Activated naive CD4-positive, alpha-beta T cell treated with anti-CD3 and anti-CD28 coated beads, Interleukin-2, amount 50 U/mL, for 24 hours (primary cell): ENCODE results near the gene TECTB.
"Not testable (repeated sequence)": the region's sequence is repeated elsewhere in the genome, so short reads cannot be mapped to it uniquely, and the experiment has no call there.

Experiments used
- H3K27ac Mint-ChIP-seq: one replicate; pipeline ENCODE4 v1.8.0; 2021; ENCODE audit warnings: mild to moderate bottlenecking, mixed read lengths
- H3K27me3 Mint-ChIP-seq: one replicate; pipeline ENCODE4 v1.8.0; 2021; ENCODE audit warnings: mixed read lengths
- H3K36me3 Mint-ChIP-seq: one replicate; pipeline ENCODE4 v1.8.0; 2021; ENCODE audit warnings: mixed read lengths
- H3K4me1 Mint-ChIP-seq: one replicate; pipeline ENCODE4 v1.8.0; 2021; ENCODE audit warnings: mixed read lengths
- H3K4me3 Mint-ChIP-seq: one replicate; pipeline ENCODE4 v1.8.0; 2021; ENCODE audit warnings: mild to moderate bottlenecking, mixed read lengths
- H3K9me3 Mint-ChIP-seq: one replicate; pipeline ENCODE4 v1.8.0; 2021; ENCODE audit warnings: mixed read lengths

The TECTB gene

DNA sequence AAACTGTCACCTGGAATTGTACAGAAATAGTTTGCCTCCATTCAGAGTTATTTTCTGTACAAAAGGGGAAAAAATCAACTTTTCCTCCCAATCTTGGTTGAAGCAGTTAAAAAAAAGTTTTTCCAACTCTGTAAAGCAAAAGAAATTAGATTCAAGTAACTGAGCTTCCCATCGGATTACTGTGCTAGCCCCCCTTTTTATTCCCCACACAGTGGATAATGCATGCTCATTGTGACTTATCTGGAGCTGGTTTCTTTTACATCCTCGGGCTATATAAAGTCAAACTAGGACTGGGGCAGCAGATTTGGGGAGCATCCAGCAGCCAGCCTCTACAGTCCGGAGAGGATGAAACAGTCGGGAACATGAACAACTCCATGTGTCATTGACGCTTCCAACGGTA, at the start of gene TECTB:
TECTB (plus strand) TSS at position 301 of the 400 bp plus-strand sequence. CDS start 335 bp downstream, outside the sequence.
- peaks cover 6% of the 10 kb centered on the region for H3K27me3 Mint-ChIP-seq
- no peak within 1 kb of the TSS for H3K27ac Mint-ChIP-seq
- H3K4me3 Mint-ChIP-seq: no peak within 1 kb of the TSS
- H3K9me3 Mint-ChIP-seq: no peaks in the 10 kb centered on the region
- H3K36me3 Mint-ChIP-seq: no peaks in the 10 kb centered on the region
- H3K4me1 Mint-ChIP-seq: no peaks in the 10 kb centered on the region

- H3K27ac Mint-ChIP-seq: no peak overlapping the region
- H3K4me3 Mint-ChIP-seq: no peak overlapping the region
- H3K9me3 Mint-ChIP-seq: peaks cover 8% of the 10 kb centered on the region
- no peaks in the 10 kb centered on the region for H3K4me1 Mint-ChIP-seq
- no peaks in the 10 kb centered on the region for H3K36me3 Mint-ChIP-seq
- peaks cover 11% of the 10 kb centered on the region for H3K27me3 Mint-ChIP-seq
These were observed 48.1 kb upstream of the TECTB start for GRCh38 chr10:112235141-112235540.

DNA sequence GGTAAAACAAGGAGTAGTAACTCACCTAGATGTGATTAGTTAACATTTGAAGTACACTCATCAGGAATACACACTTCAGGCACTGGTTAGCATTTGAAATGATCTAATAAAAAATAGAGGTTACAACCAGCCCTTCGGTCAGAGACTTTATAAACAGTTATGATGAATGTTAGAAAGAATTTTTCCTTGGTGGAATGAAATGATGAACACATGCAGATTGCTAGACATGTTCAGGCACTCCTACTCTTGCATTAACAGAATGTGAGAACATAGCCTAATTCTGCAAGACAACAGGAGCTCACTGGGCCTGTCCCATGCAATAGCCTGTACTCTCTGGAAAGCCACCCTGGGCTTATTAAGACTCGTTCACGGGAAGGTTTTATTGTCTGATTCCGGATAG, 47.3 kb upstream of the TECTB start:
- no peaks in the 10 kb centered on the region for H3K36me3 Mint-ChIP-seq
- peaks cover 11% of the 10 kb centered on the region for H3K9me3 Mint-ChIP-seq
- H3K27ac Mint-ChIP-seq: no peak overlapping the region
- no peaks in the 10 kb centered on the region for H3K4me1 Mint-ChIP-seq
- peaks cover 11% of the 10 kb centered on the region for H3K27me3 Mint-ChIP-seq
- H3K4me3 Mint-ChIP-seq: no peak overlapping the region

GRCh38 chr10:112236486-112236885, 46.7 kb upstream of the TECTB start:
- H3K9me3 Mint-ChIP-seq: peaks cover 16% of the 10 kb centered on the region
- H3K4me1 Mint-ChIP-seq: no peaks in the 10 kb centered on the region
- peaks cover 9% of the 10 kb centered on the region for H3K27me3 Mint-ChIP-seq
- H3K27ac Mint-ChIP-seq: no peak overlapping the region
- H3K4me3 Mint-ChIP-seq: no peak overlapping the region
- H3K36me3 Mint-ChIP-seq: no peaks in the 10 kb centered on the region

DNA sequence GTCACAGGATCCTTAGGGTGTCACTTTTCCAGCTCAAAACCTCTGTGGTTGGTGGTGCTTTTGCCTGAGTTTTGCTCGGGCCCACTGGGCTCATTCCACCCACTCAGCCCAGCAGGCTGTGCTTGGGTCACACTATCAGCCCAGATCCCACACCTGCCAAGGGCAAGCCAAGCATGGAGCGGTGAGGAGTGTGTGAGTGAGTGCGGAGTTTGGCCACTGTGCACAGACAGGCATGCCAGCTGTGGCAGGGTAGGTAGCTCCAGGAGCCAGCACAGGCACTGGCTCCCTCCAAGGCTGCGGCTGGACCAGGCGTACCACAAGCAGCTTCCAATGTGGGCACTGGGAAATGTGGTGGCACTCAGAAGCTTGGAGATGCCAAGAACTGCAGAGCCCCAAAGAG, 43.9 kb upstream of the TECTB start:
- no peak overlapping the region for H3K4me3 Mint-ChIP-seq
- no peaks in the 10 kb centered on the region for H3K4me1 Mint-ChIP-seq
- no peak overlapping the region for H3K27ac Mint-ChIP-seq
- H3K36me3 Mint-ChIP-seq: no peaks in the 10 kb centered on the region
- H3K27me3 Mint-ChIP-seq: peaks cover 13% of the 10 kb centered on the region
- peaks cover 17% of the 10 kb centered on the region for H3K9me3 Mint-ChIP-seq

DNA sequence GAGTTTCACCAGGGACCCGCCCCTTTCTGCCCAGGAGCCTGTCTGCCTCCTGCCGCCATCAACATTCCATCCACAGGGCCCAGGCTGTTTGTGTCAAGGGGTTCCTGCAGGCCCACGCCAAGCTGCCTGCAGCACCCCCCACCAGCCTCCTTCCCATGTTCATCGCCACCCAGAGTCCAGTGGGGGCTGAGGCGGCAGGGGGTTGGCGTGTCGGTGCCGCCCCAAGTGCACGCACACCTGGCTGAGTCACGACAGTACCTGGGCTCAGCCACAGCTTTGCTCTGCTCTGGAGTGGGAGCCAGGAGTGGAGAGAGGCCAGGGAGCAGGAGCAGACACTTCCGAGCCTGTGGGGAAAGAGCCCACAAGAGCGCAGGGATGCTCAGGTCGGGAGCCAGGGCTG, 42.8 kb upstream of the TECTB start:
- Mint-ChIP-seq H3K27ac (no peak overlapping the region), H3K36me3 (no peaks in the 10 kb centered on the region), H3K9me3 (peaks cover 17% of the 10 kb centered on the region), H3K4me1 (no peaks in the 10 kb centered on the region), H3K27me3 (peaks cover 13% of the 10 kb centered on the region), H3K4me3 (no peak overlapping the region)

GRCh38 chr10:112241651-112242341, 41.4 kb upstream of the TECTB start:
- H3K4me1 Mint-ChIP-seq: no peaks in the 10 kb centered on the region
- no peaks in the 10 kb centered on the region for H3K36me3 Mint-ChIP-seq
- H3K27ac Mint-ChIP-seq: no peak overlapping the region
- no peak overlapping the region for H3K4me3 Mint-ChIP-seq
- H3K9me3 Mint-ChIP-seq: peaks cover 17% of the 10 kb centered on the region
- H3K27me3 Mint-ChIP-seq: peaks cover 12% of the 10 kb centered on the region

GRCh38 chr10:112242769-112243168, 40.4 kb upstream of the TECTB start:
- Mint-ChIP-seq H3K36me3 (no peaks in the 10 kb centered on the region), H3K4me3 (no peak overlapping the region)

GRCh38 chr10:112243713-112244112, 39.5 kb upstream of the TECTB start:
- Mint-ChIP-seq H3K9me3 (peaks cover 13% of the 10 kb centered on the region), H3K36me3 (no peaks in the 10 kb centered on the region), H3K4me1 (no peaks in the 10 kb centered on the region), H3K27ac (no peak overlapping the region), H3K4me3 (no peak overlapping the region), H3K27me3 (peaks cover 7% of the 10 kb centered on the region)

More at GRCh38 chr10:112242769-112243168, 40.4 kb upstream of the TECTB start:
- Mint-ChIP-seq H3K27me3 (peaks cover 7% of the 10 kb centered on the region), H3K27ac (no peak overlapping the region), H3K4me1 (no peaks in the 10 kb centered on the region), H3K9me3 (peaks cover 17% of the 10 kb centered on the region)

DNA sequence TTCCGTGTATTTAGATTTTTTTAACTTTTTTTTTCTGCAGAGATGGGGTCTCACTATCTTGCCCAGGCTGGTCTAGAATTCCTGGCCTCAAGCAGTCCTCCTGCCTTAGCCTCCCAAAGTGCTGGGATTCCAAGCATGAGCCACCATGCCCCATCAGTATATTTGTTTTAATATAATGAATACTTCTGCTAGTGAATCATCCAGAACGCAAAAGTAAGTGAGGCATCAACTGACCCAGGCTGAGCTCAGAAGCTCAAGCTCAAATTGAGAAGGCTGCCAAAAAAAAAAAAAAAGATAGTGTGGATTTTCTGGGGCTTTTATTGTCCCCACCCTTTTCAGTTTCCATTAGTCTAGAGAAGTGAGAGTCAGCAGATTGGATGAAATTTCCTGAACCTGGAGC, 39.0 kb upstream of the TECTB start:
- H3K36me3 Mint-ChIP-seq: no peaks in the 10 kb centered on the region
- H3K4me3 Mint-ChIP-seq: no peak overlapping the region
- H3K9me3 Mint-ChIP-seq: peaks cover 13% of the 10 kb centered on the region
- peaks cover 7% of the 10 kb centered on the region for H3K27me3 Mint-ChIP-seq
- no peaks in the 10 kb centered on the region for H3K4me1 Mint-ChIP-seq
- H3K27ac Mint-ChIP-seq: no peak overlapping the region

DNA sequence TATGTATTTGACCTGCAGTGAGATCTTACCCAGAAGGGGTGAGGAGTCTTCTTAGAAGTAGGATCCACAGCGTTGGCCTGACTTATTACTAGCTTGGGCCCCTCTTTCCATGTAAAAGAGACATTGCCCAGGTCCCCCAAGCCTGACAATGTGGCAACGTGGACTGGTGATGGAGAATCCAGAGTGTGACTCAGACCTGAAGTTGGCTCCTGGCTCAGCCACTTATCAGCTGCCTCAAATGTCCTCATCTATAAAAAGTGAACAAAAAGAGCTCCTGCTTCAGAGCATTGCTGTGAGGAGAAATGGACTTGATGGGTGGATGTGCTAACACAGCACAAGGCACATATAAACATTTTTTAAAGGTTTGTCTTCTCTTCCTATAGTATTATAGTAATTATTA, 35.4 kb upstream of the TECTB start:
- H3K4me1 Mint-ChIP-seq: no peaks in the 10 kb centered on the region
- peaks cover 5% of the 10 kb centered on the region for H3K27me3 Mint-ChIP-seq
- no peaks in the 10 kb centered on the region for H3K36me3 Mint-ChIP-seq
- no peaks in the 10 kb centered on the region for H3K9me3 Mint-ChIP-seq
- no peak overlapping the region for H3K4me3 Mint-ChIP-seq
- H3K27ac Mint-ChIP-seq: no peak overlapping the region

DNA sequence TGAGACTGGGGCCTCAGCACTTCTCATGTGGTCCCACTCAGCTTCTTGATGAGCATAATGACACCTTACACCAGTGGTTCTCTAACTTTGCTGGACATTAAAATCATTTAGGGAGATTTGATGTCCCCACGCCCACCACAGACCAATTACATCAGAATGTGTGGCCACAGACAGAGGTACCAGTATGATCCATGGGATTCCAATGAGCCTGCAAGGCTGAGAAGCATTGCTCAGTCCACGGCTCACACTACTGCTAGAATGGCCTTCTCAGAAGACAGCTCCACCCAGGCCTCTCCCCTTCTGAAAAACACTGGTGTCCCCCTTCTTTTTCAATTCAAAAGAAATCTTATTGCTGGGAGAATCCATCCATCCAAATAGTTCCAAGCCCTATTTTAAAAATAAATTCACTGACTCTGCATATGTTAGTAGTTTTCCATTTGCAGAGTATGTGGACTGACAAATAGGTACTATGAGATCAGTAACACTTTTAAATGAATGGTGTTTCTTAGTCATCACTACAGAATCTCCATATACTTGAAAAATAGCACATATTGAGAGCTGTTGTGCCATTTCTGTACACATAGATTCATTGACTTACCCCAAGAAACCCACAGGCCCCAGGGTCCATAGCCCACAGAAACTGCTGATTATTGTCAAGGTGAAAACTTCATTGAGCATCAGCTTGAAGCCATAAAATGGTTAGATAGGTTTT, 34.5 kb upstream of the TECTB start:
- no peak overlapping the region for H3K4me3 Mint-ChIP-seq
- H3K27ac Mint-ChIP-seq: no peak overlapping the region
- no peaks in the 10 kb centered on the region for H3K27me3 Mint-ChIP-seq
- no peaks in the 10 kb centered on the region for H3K36me3 Mint-ChIP-seq
- no peaks in the 10 kb centered on the region for H3K4me1 Mint-ChIP-seq
- no peaks in the 10 kb centered on the region for H3K9me3 Mint-ChIP-seq

DNA sequence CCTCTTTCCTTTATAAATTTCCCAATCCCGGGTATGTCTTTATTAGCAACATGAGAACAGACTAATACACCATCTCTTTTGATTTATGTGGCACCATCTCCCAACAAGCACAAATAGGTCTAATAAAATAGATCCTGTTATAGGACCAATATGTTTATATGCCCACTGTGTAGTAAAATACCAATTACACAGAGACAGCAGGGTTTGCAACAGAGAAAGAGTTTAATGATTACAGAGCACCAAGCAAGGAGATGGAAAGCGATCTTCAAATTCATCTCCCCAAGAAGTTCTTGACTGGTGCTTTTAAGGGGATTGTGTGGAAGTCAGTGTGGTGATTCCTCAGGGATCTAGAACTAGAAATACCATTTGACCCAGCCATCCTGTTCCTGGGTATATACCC, 33.5 kb upstream of the TECTB start:
- Mint-ChIP-seq H3K27ac (no peak overlapping the region), H3K4me3 (no peak overlapping the region), H3K36me3 (no peaks in the 10 kb centered on the region), H3K27me3 (no peaks in the 10 kb centered on the region), H3K9me3 (no peaks in the 10 kb centered on the region), H3K4me1 (no peaks in the 10 kb centered on the region)

DNA sequence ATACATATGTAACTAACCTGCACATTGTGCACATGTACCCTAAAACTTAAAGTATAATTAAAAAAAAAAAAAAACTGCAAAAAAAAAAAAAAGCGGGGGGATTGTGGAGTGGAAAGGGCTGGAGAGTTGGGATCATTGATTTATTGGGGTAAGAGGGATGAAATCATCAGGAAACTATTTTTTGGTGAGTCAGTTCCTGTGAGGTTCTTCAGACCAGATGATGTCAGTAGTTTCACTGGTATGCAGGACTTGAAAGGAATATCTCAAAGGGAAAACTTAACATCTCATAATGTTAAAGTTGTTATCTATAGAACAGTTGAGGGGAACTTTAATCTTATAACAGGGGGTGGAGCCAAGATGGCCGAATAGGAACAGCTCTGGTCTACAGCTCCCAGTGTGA, 32.6 kb upstream of the TECTB start:
- Mint-ChIP-seq H3K36me3 (no peaks in the 10 kb centered on the region), H3K27ac (no peak overlapping the region), H3K4me3 (no peak overlapping the region), H3K27me3 (no peaks in the 10 kb centered on the region), H3K4me1 (no peaks in the 10 kb centered on the region), H3K9me3 (no peaks in the 10 kb centered on the region)

DNA sequence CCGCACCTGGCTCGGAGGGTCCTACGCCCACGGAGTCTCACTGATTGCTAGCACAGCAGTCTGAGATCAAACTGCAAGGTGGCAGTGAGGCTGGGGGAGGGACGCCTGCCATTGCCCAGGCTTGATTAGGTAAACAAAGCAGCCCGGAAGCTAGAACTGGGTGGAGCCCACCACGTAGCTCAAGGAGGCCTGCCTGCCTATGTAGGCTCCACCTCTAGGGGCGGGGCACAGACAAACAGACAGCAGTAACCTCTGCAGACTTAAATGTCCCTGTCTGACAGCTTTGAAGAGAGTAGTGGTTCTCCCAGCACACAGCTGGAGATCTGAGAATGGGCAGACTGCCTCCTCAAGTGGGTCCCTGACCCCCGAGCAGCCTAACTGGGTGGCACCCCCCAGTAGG, 32.0 kb upstream of the TECTB start:
- not testable (repeated sequence) for H3K36me3 Mint-ChIP-seq, H3K4me1 Mint-ChIP-seq, H3K4me3 Mint-ChIP-seq, H3K27ac Mint-ChIP-seq, H3K27me3 Mint-ChIP-seq, H3K9me3 Mint-ChIP-seq

DNA sequence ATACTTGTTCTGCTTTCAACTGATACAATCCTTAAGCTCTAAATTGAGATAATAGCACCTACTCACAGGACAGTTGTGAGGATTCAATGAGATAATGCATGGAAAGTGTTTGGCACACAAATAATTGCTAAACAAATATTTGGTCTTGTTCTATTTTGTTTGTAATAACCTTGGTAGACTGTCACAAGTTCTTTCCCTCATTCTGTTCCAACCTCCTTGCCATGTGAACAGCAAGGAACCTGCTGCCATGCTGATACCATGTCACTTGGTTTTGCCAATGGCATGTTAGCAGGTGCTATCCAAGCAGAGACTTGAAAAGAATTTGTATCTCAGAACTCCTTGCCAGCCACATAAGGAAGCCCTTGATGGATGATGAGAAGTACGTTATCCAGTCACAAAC, 24.8 kb upstream of the TECTB start:
- Mint-ChIP-seq H3K36me3 (no peaks in the 10 kb centered on the region), H3K4me1 (no peaks in the 10 kb centered on the region), H3K9me3 (no peaks in the 10 kb centered on the region), H3K4me3 (no peak overlapping the region), H3K27ac (no peak overlapping the region), H3K27me3 (peaks cover 6% of the 10 kb centered on the region)
